ENCODE results near the gene CGB1. TPM values are rescaled to one million over a fixed set of nuclear protein-coding genes. Genes with fewer than 3 reads are reported as not detected.
"Not testable (repeated sequence)": the region's sequence is repeated elsewhere in the genome, so short reads cannot be mapped to it uniquely, and the experiment has no call there.

Gene CGB1
- not detected in 2 replicates for total RNA-seq

DNA sequence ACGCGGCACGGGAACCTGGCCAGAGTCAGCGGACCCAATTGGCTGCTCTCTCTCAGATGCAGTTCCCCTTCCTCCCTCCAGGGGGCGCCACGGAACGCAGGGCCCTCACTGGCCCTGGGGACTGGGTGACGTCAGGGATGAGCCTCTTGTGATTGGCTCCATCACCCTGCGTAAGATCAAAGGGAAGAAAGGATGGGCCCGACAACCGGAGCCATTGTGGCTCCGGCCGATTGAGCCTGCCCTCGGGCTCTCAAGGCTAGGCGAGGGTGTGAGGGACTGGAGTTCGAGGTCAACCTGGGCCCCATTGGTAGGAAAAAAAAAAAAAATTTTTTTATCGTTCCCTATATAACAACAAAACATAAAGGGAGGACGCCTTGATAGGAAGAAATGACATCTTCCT lies at the start of gene CGB1:
TSS of gene CGB1 (minus strand) at position 81 of the 400 bp plus-strand sequence. CDS start 184 bp downstream, outside the sequence.
- DNase-seq (ENCODE audit: low read depth in 2 of 2): not testable (repeated sequence)

DNA sequence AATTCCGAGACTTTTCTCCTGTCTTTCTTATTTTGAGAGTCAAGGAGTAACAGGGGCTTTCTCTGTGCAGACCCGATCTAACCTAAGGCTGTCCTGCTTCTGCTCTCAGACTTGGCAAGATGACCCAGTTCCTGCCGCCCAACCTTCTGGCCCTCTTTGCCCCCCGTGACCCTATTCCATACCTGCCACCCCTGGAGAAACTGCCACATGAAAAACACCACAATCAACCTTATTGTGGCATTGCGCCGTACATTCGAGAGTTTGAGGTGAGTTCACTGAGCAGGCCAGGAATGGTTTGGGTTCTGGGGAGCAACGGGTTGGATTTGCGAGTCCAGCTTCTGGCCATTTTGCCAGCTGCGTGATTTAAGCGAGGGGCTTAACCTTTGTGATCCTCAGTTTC lies 49.6 kb upstream of the CGB1 start:
- no peak for DNase-seq (ENCODE audit: low read depth in 2 of 2)

- no peak for DNase-seq (ENCODE audit: low read depth in 2 of 2)
Measured at GRCh38 chr19:49085868-49086232, 49.2 kb upstream of the CGB1 start.

- DNase-seq (ENCODE audit: low read depth in 2 of 2): peak; percentile 100
Measured at GRCh38 chr19:49085020-49085867, 48.5 kb upstream of the CGB1 start, which contains the start of gene SNRNP70. Gene SNRNP70, plus strand, starts transcription at chr19:49085451. Its CDS starts 964 bp downstream, at chr19:49086415.

DNA sequence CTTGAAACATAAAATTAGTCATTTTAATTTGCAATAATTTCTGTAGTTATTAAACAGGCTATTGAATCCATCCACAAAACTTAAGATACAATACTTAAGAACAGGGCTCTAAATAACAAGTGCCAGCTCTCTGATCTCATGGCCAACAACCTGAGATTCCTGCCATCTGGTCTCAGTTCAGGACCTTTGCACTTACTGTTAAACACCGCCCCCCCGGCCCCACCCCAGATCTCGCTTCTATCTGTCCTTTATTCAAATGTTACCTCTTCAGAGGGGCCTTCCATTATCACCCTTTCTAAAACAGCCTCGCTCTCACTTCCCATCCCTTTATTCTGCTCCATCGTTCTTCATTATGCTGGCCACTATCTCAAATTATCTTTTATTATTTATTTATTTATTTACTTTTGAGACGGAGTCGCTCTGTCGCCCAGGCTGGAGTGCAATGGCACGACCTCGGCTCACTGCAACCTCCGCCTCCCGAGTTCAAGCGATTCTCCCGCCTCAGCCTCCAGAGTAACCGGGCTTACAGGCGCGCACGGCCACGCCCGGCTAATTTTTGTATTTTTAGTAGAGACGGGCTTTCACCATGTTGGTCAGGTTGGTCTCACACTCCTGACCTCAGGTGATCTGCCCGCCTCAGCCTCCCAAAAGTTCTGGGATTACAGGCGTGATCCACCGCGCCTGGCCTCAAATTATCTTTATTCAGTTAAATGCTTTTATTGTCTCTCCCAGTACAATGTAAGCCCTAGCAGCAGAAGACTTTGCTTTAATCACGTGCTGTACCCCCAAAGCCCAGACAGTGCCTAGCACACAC lies 47.7 kb upstream of the CGB1 start:
- DNase-seq (ENCODE audit: low read depth in 2 of 2): no peak

- DNase-seq (ENCODE audit: low read depth in 2 of 2): no peak
Measured at GRCh38 chr19:49081273-49081672, 44.6 kb upstream of the CGB1 start.

- DNase-seq (ENCODE audit: low read depth in 2 of 2): no peak
Measured at GRCh38 chr19:49080392-49080791, 43.7 kb upstream of the CGB1 start.

DNA sequence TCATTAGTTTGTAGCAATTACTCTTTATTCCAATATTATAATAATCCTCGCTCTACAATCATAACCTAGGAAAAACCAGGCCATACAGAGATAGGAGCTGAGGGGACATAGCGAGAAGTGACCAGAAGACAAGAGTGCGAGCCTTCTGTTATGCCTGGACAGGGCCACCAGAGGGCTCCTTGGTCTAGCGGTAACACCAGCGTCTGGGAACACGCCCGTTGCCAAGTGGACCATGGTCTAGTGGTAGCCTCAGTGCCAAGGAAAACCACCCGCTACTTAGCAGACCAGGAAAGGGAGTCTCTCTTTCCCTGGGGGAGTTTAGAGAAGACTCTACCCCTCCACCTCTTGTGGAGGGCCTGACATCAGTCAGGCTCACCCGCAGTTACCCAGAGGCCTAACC lies 38.2 kb upstream of the CGB1 start:
- peak; percentile 67 to 69 for DNase-seq (ENCODE audit: low read depth in 2 of 2)

DNA sequence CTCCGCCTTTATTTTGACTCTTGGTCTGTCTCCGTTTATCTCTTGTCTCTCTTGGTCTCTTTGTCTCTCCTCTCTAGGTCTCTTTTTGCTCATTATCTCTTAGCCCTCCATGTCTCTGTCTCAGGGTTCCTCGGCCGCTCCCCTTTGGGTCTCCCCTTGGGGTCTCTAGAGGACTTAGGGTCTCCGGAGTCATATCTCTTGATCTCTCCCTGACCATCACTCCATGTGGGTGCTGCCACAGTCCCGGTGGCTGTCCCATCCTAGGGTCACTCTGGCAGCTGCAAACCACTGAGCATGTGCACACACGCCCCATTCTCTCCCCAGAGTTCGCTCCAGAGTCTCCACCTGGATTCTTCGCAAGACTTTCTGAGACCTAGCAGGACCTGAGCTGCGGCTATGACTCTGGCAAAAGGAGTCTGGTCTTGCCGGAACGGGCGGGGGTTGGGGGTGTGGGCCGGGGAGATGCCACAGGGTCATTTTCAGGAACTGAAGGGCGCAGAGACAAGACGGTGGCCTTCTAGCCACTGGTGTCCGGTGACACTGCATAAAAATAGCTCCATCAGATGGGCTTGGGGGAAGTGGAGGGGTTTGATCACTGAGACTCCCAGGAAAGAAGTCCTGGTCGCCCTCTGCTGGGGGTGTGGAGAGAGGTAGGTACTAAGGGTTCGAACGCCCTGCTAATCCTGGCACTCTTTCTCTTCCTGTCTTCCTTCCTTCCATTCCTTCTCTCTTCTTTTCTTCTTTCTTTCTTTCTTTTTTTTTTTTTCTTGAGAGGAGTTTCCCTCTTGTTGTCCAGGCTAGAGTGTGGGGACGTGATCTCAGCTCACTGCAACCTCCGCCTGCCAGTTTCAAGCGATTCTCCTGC lies 37.1 kb upstream of the CGB1 start:
- DNase-seq (ENCODE audit: low read depth in 2 of 2): no peak

GRCh38 chr19:49071860-49072547 lies 35.3 kb upstream of the CGB1 start:
- no peak for DNase-seq (ENCODE audit: low read depth in 2 of 2)

DNA sequence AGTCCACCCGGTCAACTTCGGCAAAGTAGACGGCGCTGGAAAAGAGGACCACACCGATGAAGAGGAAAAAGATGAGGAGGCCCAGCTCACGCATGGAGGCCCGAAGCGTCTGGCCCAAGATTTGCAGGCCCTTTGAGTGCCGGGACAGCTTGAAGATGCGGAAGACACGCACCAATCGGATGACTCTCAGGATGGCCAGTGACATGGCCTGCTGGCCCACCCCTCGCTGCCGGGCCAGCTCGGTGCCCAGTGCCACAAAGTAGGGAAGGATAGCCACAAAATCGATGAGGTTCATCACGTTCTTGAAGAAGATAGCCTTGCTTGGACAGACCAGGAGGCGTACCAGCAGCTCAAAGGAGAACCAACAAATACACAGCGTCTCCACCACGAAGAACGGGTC lies 33.7 kb upstream of the CGB1 start:
- no peak for DNase-seq (ENCODE audit: low read depth in 2 of 2)

DNA sequence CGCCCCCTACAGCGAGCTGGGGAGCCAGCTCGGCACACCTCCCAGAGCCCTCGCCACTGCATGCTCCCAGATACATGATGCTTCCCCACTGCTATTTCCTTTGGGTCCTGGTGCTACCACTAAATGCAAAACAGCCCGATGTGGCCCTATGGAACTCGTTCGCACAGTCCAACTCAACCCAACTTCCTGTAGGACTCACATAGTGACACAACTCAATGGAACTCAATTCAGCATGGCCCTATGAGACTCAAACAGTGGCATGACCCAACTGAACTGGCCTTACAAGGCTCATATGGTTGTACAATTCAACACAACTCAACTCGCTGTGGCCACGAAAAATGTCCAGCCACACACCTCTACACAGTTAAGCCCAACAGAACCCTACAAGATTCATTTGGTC lies 32.3 kb upstream of the CGB1 start:
- no peak for DNase-seq (ENCODE audit: low read depth in 2 of 2)

- DNase-seq (ENCODE audit: low read depth in 2 of 2): no peak
Measured at GRCh38 chr19:49067554-49067953, 30.9 kb upstream of the CGB1 start.

DNA sequence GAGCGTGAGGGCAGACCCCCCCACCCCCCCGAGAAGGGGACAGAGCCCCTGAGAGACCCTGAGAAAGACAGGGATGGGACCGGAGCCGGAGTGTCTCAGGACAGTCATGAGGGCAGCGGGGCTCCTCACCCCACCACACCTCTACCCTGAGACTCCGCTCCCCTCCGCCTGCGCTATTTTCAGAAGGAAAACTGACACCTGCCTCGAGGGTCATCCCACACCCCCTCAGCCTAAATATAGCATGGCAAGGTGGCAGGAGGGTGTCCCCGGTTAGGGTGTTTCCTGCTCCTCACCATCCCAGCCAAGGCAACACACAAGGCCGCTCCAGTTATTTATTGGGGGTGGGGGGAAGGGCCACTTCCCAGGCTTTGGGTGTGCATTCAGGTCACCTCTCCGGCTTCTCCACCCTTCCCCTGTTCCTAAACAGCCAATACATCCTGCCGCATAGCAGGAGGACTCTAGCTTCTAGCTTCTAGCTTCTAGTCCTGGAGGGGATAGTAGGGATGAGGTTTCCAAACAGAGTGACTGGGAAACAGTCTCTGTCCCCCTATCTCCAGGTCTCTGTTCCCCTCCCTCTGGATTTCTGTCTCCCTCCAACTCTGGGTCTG lies 29.3 kb upstream of the CGB1 start:
- no peak for DNase-seq (ENCODE audit: low read depth in 2 of 2)

DNA sequence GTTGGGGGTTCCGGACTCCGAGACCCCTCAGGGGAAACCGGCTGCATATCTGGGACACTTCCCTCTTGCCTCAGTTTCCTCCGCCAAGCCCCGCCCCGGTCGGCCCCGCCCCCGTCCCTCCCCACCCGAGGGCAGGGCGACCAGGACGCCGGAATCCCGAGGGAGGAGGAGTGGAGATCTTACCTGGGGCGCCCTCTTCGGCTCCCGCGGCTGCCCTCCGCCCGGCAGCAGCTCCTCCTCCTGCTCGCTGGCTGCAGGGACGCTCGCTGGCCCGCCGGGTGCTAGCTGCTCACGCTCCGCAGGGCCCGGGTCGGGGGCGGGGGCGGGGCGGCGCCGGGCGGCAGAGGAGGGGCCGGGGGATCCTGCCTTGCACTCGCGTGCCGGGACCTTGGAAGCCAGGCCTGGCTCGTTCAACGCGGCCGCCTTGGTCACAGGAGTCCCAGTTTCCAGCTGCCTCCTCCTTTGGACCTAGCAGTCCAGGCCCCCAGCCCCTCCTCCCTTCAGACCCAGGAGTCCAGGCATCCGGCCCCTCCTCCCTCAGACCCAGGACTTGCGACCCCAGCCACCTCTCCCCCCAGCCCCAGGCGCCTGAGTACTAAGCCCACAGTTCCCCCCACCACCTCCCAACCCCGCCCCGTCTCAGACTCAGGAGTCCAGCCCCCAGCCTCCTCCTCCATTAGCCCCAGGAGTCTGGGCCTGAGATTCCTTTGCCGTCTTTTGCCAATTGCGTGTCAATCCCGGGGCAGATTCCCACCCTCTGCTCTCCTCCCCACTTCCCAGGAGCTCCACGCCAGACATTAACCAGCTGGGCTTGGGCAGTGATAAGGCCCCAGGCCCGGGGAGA lies 28.3 kb upstream of the CGB1 start, which contains the start of gene NTF4:
TSS of gene NTF4 (minus strand) at position 51 of the 844 bp plus-strand sequence. CDS start 2,821 bp downstream, outside the sequence.
- no peak for DNase-seq (ENCODE audit: low read depth in 2 of 2)

- no peak for DNase-seq (ENCODE audit: low read depth in 2 of 2)
Measured at GRCh38 chr19:49064029-49064629, 27.4 kb upstream of the CGB1 start.

DNA sequence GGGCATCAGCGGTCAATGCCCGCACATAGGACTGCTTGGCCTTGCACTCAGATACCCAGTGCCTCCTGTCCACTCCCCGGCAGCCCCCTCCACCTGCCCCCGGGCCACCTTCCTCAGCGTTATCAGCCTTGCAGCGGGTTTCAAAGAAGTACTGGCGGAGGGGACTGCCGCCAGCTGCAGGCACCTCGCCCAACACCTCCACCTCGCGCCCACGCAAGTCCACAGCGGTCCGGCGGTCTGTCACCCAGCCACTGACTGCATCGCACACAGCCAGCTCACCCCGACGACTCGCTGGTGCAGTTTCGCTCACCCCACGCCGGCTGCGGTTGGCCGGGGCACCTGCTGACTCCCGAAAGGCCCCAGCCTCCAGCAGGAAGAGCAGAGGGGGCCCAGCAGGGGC lies 24.8 kb upstream of the CGB1 start:
- DNase-seq (ENCODE audit: low read depth in 2 of 2): no peak

GRCh38 chr19:49061000-49061399 lies 24.3 kb upstream of the CGB1 start:
- DNase-seq (ENCODE audit: low read depth in 2 of 2): no peak

DNA sequence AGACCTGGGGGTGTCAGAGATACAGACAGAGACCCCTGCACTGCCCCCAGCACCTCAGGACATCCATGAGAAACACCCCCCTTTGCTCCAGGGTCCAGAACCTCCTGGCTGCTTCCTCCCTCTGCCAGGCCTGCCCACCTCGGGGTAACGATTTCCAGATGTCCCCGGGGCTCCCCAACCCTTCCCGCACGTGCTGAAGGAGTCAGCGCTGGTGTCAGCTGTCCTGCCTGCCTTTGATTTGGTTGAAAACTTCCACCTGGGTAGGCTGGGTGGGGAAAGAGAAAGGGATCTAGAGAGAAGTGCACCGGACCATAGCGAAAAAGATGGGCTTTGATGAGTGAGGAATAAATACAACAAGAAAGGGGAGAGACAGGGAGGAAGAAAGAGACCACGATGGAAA lies 22.4 kb upstream of the CGB1 start:
- DNase-seq (ENCODE audit: low read depth in 2 of 2): no peak

All from lung microvascular endothelial cell (primary cell).